ENCODE results near the gene SCUBE2. TPM values are rescaled to one million over a fixed set of nuclear protein-coding genes. Genes with fewer than 3 reads are reported as not detected.

Gene SCUBE2
- total RNA-seq, 4 donors from 2014 or later, result 0.88 to 66.8 (median 5.9) TPM

GRCh38 chr11:9069862-9070470 lies 21.4 kb downstream of the SCUBE2 start:
- DNase-seq, result no peak
- TF ChIP-seq CTCF (IDR thresholded peaks at IDR 0.05), result no peak
- no peak for TF ChIP-seq POLR2A (IDR thresholded peaks at IDR 0.05)
- Histone ChIP-seq H3K4me1 (no peaks in the 10 kb centered on the region), H3K4me3 (no peak overlapping the region), H3K36me3 (no peaks in the 10 kb centered on the region), H3K9me3 (no peaks in the 10 kb centered on the region), H3K27me3 (no peaks in the 10 kb centered on the region), H3K27ac (no peak overlapping the region)
- intact Hi-C loops (cut with DNase I; ENCODE audit: low total_unique reads), result no loop called here

- Histone ChIP-seq H3K4me1 (no peaks in the 10 kb centered on the region), H3K36me3 (no peaks in the 10 kb centered on the region), H3K4me3 (no peak overlapping the region), H3K27ac (no peak overlapping the region), H3K9me3 (no peaks in the 10 kb centered on the region), H3K27me3 (no peaks in the 10 kb centered on the region)
- TF ChIP-seq POLR2A (IDR thresholded peaks at IDR 0.05) (no peak), CTCF (IDR thresholded peaks at IDR 0.05) (no peak)
- DNase-seq, result no peak
- intact Hi-C loops (cut with DNase I; ENCODE audit: low total_unique reads), result no loop called here
Observed at GRCh38 chr11:9069256-9069655, 22.1 kb downstream of the SCUBE2 start.

- H3K27ac ChIP-seq, result no peak overlapping the region
- DNase-seq, result no peak
- intact Hi-C loops (cut with DNase I; ENCODE audit: low total_unique reads), result no loop called here
Observed at GRCh38 chr11:9066433-9066925, 24.9 kb downstream of the SCUBE2 start.

GRCh38 chr11:9065607-9066432 lies 25.6 kb downstream of the SCUBE2 start:
- DNase-seq, result no peak

More at GRCh38 chr11:9066433-9066925, 24.9 kb downstream of the SCUBE2 start:
- Histone ChIP-seq H3K4me3 (no peak overlapping the region), H3K9me3 (no peaks in the 10 kb centered on the region), H3K4me1 (no peaks in the 10 kb centered on the region), H3K36me3 (no peaks in the 10 kb centered on the region), H3K27me3 (no peaks in the 10 kb centered on the region)
- TF ChIP-seq POLR2A (IDR thresholded peaks at IDR 0.05), result no peak
- TF ChIP-seq CTCF (IDR thresholded peaks at IDR 0.05), result no peak

More at GRCh38 chr11:9065607-9066432, 25.6 kb downstream of the SCUBE2 start:
- intact Hi-C loops (cut with DNase I; ENCODE audit: low total_unique reads), result no loop called here
- H3K27me3 ChIP-seq, result no peaks in the 10 kb centered on the region
- H3K4me1 ChIP-seq, result no peaks in the 10 kb centered on the region
- TF ChIP-seq POLR2A (IDR thresholded peaks at IDR 0.05), result no peak
- TF ChIP-seq CTCF (IDR thresholded peaks at IDR 0.05), result no peak
- H3K4me3 ChIP-seq, result no peak overlapping the region
- no peaks in the 10 kb centered on the region for H3K36me3 ChIP-seq
- no peak overlapping the region for H3K27ac ChIP-seq
- H3K9me3 ChIP-seq, result no peaks in the 10 kb centered on the region
